ENCODE results near the gene ZNF638. TPM values are rescaled to one million over a fixed set of nuclear protein-coding genes. Genes with fewer than 3 reads are reported as not detected.

The ZNF638 gene
- total RNA-seq, 1 experiment from 2014 or later: 108 TPM

DNA sequence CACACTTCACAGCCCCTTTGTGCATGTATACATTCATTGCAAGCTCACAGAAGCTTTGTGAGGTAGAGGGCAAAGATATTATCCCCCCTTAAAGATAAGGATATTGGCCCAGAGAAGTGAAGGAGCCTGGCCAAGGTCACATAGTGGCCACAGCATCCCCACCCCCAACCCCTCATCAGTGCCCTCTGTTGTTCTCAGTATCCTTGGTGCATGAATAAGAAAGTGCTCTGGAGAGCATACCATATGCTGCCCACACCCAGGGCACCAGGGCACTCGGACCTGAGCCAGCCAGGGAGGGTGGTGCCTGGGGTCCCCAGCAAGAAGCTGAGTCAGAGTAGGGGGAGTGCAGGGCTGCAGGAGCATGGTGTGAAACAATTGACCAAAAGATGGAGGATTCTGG is 125.0 kb downstream of the ZNF638 start:
- no peaks in the 10 kb centered on the region for H3K36me3 ChIP-seq (ENCODE audit: control insufficient read depth in 1 of 2, insufficient read depth in 2 of 2, low read length in 2 of 2)
- no peaks in the 10 kb centered on the region for H3K9me2 ChIP-seq (ENCODE audit: insufficient read depth)
- BruUV-seq (replicated peaks): no TSS peak
- ChIA-PET RAD21 (ENCODE audit: low non-redundant PET in 1 of 2, low total read pairs in 2 of 2, uncharacterized antibody in 2 of 2, unreplicated experiment in 2 of 2) (no interaction called here), POLR2A (no interaction called here), CTCF (no interaction called here)
- intact Hi-C loops (cut with micrococcal nuclease): no loop called here
- H2AFZ ChIP-seq (ENCODE audit: low read depth, low read length, poor library complexity, severe bottlenecking): no peak overlapping the region
- no peaks in the 10 kb centered on the region for H3K27me3 ChIP-seq (ENCODE audit: insufficient read depth, low read length)
- TF ChIP-seq POLR2AphosphoS5 (IDR thresholded peaks at IDR 0.05; ENCODE audit: low read depth, low read length) (no peak), SP1 (IDR thresholded peaks at IDR 0.05; ENCODE audit: low read depth) (no peak), EZH2phosphoT487 (IDR thresholded peaks at IDR 0.05; ENCODE audit: borderline replicate concordance) (no peak), FOSL1 (IDR thresholded peaks at IDR 0.05; ENCODE audit: low read depth) (no peak), ELF1 (IDR thresholded peaks at IDR 0.05; ENCODE audit: borderline replicate concordance, low read depth) (no peak), EZH2 (IDR thresholded peaks at IDR 0.05) (no peak), SRF (IDR thresholded peaks at IDR 0.05; ENCODE audit: low read depth) (no peak), CEBPB (IDR thresholded peaks at IDR 0.05; ENCODE audit: low read depth) (no peak), CBX3 (IDR thresholded peaks at IDR 0.05; ENCODE audit: low read depth) (no peak), EGR1 (IDR thresholded peaks at IDR 0.05; ENCODE audit: low read depth) (no peak)
- TF ChIP-seq, protein P1, sequence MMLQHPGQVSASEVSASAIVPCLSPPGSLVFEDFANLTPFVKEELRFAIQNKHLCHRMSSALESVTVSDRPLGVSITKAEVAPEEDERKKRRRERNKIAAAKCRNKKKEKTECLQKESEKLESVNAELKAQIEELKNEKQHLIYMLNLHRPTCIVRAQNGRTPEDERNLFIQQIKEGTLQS (IDR thresholded peaks at IDR 0.05): no peak
- H4K20me1 ChIP-seq (ENCODE audit: insufficient read depth): no peaks in the 10 kb centered on the region
- no peak overlapping the region for H3K9ac ChIP-seq (ENCODE audit: low read length)
- no peak for ATAC-seq
- no peaks in the 10 kb centered on the region for H3K9me3 ChIP-seq (ENCODE audit: control insufficient read depth in 1 of 2, insufficient read depth in 1 of 2, low read depth in 1 of 2, low read length in 2 of 2)
- H3K27ac ChIP-seq (ENCODE audit: low read depth, low read length): no peak overlapping the region
- peaks cover 5 to 18% of the 10 kb centered on the region in 2 experiments; a peak in 3 of 4 replicates for H3K4me1 ChIP-seq (ENCODE audit: control insufficient read depth in 1 of 2, insufficient read depth in 2 of 2, low read length in 2 of 2)
- H3K79me2 ChIP-seq (ENCODE audit: insufficient read depth, low read length): no peaks in the 10 kb centered on the region
- no peak for DNase-seq (ENCODE audit: low read depth, low spot score)
- H3K4me2 ChIP-seq (ENCODE audit: low read length): no peak overlapping the region
- no peak overlapping the region for H3K4me3 ChIP-seq (replicated peaks in 1 of 2; ENCODE audit: low read depth in 1 of 2, low read length in 2 of 2)

DNA sequence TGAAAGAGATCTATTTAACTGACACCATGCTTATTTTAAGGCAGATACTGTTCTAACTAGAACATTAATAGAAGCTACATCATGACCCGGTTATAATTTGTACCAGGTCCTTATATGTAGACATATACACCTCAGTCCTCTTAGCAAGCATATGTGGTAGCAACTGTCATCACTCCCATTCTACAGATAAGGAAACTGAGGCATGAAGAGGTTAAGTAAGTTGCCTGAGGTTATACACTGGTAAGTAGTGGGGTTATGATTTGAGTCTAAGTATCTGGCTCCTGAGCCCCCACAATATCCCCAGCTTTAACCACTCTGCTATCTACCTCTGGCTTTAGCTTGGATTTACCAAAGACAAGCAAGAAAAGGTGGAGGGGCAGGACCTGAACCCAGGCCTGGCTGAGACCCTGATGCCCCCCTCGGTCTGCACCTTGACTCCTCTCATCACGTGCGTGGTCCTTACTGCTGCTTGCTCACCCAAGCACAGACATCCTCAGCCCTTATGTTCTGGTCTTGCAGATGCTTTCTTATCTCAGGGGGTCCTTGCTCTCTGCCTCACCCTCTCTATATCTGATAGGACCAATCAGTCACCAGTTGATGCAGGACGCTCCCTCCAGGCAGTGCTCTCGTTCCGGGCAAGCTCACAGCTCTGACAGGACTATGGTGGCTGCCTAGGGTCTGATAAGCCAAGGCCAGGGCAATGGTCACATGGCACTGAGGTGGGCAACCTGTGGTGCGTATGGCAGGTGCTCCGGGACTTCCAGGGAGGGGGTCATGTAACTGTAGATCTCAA is 125.7 kb downstream of the ZNF638 start:
- intact Hi-C loops (cut with micrococcal nuclease): no loop called here
- ChIA-PET CTCF (interaction anchor here (1.0 to 1.2 kb wide), 2 partner anchors 53 to 158 kb away, joined by 3 to 5 read pairs; no protein-coding TSS in a partner anchor), RAD21 (ENCODE audit: low non-redundant PET in 1 of 2, low total read pairs in 2 of 2, uncharacterized antibody in 2 of 2, unreplicated experiment in 2 of 2) (no interaction called here), POLR2A (interaction anchor here (0.6 kb wide), 1 partner anchor 33 kb away, joined by 4 read pairs; no protein-coding TSS in a partner anchor)
- Histone ChIP-seq H3K4me1 (ENCODE audit: control insufficient read depth in 1 of 2, insufficient read depth in 2 of 2, low read length in 2 of 2) (peaks cover 5 to 15% of the 10 kb centered on the region in 2 experiments; a peak in 3 of 4 replicates), H3K4me2 (ENCODE audit: low read length) (no peak overlapping the region), H3K79me2 (ENCODE audit: insufficient read depth, low read length) (no peaks in the 10 kb centered on the region), H3K27ac (ENCODE audit: low read depth, low read length) (no peak overlapping the region), H3K9me3 (ENCODE audit: control insufficient read depth in 1 of 2, insufficient read depth in 1 of 2, low read depth in 1 of 2, low read length in 2 of 2) (no peaks in the 10 kb centered on the region), H3K36me3 (ENCODE audit: control insufficient read depth in 1 of 2, insufficient read depth in 2 of 2, low read length in 2 of 2) (no peaks in the 10 kb centered on the region), H3K4me3 (replicated peaks in 1 of 2; ENCODE audit: low read depth in 1 of 2, low read length in 2 of 2) (no peak overlapping the region), H3K9me2 (ENCODE audit: insufficient read depth) (no peaks in the 10 kb centered on the region), H3K9ac (ENCODE audit: low read length) (no peak overlapping the region), H4K20me1 (ENCODE audit: insufficient read depth) (no peaks in the 10 kb centered on the region), H3K27me3 (ENCODE audit: insufficient read depth, low read length) (no peaks in the 10 kb centered on the region), H2AFZ (ENCODE audit: low read depth, low read length, poor library complexity, severe bottlenecking) (no peak overlapping the region)
- ATAC-seq: no peak
- BruUV-seq (replicated peaks): no TSS peak
- no peak for DNase-seq (ENCODE audit: low read depth, low spot score)
- TF ChIP-seq ZFX (IDR thresholded peaks at IDR 0.05): no peak
- TF ChIP-seq ZNF274 (IDR thresholded peaks at IDR 0.05; ENCODE audit: low read depth, low read length): no peak
- no peak for TF ChIP-seq SRF (IDR thresholded peaks at IDR 0.05; ENCODE audit: low read depth)
- no peak for TF ChIP-seq JUND (IDR thresholded peaks at IDR 0.05)
- TF ChIP-seq POLR2AphosphoS5 (IDR thresholded peaks at IDR 0.05; ENCODE audit: low read depth, low read length): no peak
- TF ChIP-seq CEBPB (IDR thresholded peaks at IDR 0.05; ENCODE audit: low read depth): no peak
- no peak for TF ChIP-seq EZH2phosphoT487 (IDR thresholded peaks at IDR 0.05; ENCODE audit: borderline replicate concordance)
- TF ChIP-seq, protein P2, sequence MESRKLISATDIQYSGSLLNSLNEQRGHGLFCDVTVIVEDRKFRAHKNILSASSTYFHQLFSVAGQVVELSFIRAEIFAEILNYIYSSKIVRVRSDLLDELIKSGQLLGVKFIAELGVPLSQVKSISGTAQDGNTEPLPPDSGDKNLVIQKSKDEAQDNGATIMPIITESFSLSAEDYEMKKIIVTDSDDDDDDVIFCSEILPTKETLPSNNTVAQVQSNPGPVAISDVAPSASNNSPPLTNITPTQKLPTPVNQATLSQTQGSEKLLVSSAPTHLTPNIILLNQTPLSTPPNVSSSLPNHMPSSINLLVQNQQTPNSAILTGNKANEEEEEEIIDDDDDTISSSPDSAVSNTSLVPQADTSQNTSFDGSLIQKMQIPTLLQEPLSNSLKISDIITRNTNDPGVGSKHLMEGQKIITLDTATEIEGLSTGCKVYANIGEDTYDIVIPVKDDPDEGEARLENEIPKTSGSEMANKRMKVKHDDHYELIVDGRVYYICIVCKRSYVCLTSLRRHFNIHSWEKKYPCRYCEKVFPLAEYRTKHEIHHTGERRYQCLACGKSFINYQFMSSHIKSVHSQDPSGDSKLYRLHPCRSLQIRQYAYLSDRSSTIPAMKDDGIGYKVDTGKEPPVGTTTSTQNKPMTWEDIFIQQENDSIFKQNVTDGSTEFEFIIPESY (IDR thresholded peaks at IDR 0.05; ENCODE audit: extremely low read depth, insufficient replicate concordance, low read length): no peak
- TF ChIP-seq, protein P1 (IDR thresholded peaks at IDR 0.05): no peak
- no peak for TF ChIP-seq YY1 (IDR thresholded peaks at IDR 0.05; ENCODE audit: extremely low read depth, insufficient replicate concordance, low read depth, low read length)
- no peak for TF ChIP-seq EZH2 (IDR thresholded peaks at IDR 0.05)
- TF ChIP-seq, protein P3, sequence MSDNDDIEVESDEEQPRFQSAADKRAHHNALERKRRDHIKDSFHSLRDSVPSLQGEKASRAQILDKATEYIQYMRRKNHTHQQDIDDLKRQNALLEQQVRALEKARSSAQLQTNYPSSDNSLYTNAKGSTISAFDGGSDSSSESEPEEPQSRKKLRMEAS (IDR thresholded peaks at IDR 0.05): no peak
- TF ChIP-seq FOSL1 (IDR thresholded peaks at IDR 0.05; ENCODE audit: low read depth): no peak
- TF ChIP-seq EGR1 (IDR thresholded peaks at IDR 0.05; ENCODE audit: low read depth): no peak
- no peak for TF ChIP-seq CBX3 (IDR thresholded peaks at IDR 0.05; ENCODE audit: low read depth)
- TF ChIP-seq SIN3A (IDR thresholded peaks at IDR 0.05; ENCODE audit: low read depth): no peak
